ENCODE results near the gene ARG1.

Gene ARG1

DNA sequence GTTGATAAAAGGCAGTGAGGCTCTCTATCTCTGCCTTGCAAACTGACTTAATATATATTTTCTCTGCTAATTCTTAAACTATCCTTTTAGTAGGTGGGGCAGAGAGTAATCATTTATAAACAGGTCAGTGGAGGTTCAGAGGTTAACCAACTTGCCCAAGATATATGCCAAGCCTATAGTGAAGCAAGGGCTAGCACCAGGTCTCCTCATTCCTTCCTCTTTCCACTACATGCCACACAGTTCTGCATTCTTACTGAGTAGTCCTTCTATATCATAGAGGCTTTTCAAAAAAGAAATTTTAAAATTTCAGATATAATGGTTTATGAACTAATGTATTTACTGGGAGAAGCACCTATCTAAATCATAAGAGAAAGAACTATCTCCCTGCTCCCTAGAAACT, 8.5 kb downstream of the ARG1 start:
- no peaks in the 10 kb centered on the region for H3K27me3 ChIP-seq (ENCODE audit: low read depth, low read length)
- H3K9ac ChIP-seq (ENCODE audit: low read length): no peak overlapping the region
- no peak overlapping the region for H2AFZ ChIP-seq (ENCODE audit: low read depth, low read length)
- no peaks in the 10 kb centered on the region for H3K9me3 ChIP-seq (ENCODE audit: insufficient read depth, low read length)
- H4K20me1 ChIP-seq (ENCODE audit: insufficient read depth, low read length): no peaks in the 10 kb centered on the region
- TF ChIP-seq, protein P1, sequence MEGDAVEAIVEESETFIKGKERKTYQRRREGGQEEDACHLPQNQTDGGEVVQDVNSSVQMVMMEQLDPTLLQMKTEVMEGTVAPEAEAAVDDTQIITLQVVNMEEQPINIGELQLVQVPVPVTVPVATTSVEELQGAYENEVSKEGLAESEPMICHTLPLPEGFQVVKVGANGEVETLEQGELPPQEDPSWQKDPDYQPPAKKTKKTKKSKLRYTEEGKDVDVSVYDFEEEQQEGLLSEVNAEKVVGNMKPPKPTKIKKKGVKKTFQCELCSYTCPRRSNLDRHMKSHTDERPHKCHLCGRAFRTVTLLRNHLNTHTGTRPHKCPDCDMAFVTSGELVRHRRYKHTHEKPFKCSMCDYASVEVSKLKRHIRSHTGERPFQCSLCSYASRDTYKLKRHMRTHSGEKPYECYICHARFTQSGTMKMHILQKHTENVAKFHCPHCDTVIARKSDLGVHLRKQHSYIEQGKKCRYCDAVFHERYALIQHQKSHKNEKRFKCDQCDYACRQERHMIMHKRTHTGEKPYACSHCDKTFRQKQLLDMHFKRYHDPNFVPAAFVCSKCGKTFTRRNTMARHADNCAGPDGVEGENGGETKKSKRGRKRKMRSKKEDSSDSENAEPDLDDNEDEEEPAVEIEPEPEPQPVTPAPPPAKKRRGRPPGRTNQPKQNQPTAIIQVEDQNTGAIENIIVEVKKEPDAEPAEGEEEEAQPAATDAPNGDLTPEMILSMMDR (IDR thresholded peaks at IDR 0.05; ENCODE audit: low read depth, low read length): no peak
- TF ChIP-seq EZH2phosphoT487 (IDR thresholded peaks at IDR 0.05; ENCODE audit: low read depth): no peak
- no peak overlapping the region for H3K4me2 ChIP-seq (ENCODE audit: low read length)
- no peaks in the 10 kb centered on the region for H3K4me1 ChIP-seq (ENCODE audit: low read length)
- H3K79me2 ChIP-seq (ENCODE audit: low read length): no peaks in the 10 kb centered on the region
- H3K36me3 ChIP-seq (replicated peaks; ENCODE audit: low read depth, low read length): no peaks in the 10 kb centered on the region
- H3K27ac ChIP-seq (ENCODE audit: low read length): no peak overlapping the region
- no peak overlapping the region for H3K4me3 ChIP-seq (ENCODE audit: low read length)

DNA sequence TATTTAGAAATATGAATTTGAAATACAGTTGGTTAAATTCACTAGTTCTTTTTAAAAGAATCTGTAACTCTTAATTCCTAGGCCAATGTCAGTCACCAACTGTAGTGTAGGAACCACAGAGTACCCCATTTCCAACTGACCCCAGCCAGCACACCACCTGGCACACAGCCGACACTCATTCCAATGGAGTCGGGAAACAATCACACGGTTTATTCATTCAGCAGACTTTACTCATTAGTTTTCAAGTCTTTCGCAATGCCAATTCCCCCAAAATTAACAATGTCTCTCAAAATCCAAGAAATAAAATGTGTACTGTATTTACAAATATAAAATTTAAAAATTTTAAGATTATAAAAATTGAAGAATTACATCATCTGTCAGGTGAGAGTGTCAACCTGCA, 13.5 kb downstream of the ARG1 start:
- Histone ChIP-seq H3K4me3 (ENCODE audit: low read length) (no peak overlapping the region), H3K79me2 (ENCODE audit: low read length) (no peaks in the 10 kb centered on the region), H3K27me3 (ENCODE audit: low read depth, low read length) (no peaks in the 10 kb centered on the region), H3K9me3 (ENCODE audit: insufficient read depth, low read length) (no peaks in the 10 kb centered on the region), H2AFZ (ENCODE audit: low read depth, low read length) (no peak overlapping the region), H3K9ac (ENCODE audit: low read length) (no peak overlapping the region), H3K4me1 (ENCODE audit: low read length) (no peaks in the 10 kb centered on the region), H4K20me1 (ENCODE audit: insufficient read depth, low read length) (no peaks in the 10 kb centered on the region), H3K4me2 (ENCODE audit: low read length) (no peak overlapping the region), H3K36me3 (replicated peaks; ENCODE audit: low read depth, low read length) (no peaks in the 10 kb centered on the region), H3K27ac (ENCODE audit: low read length) (no peak overlapping the region)
- TF ChIP-seq, protein P1 (IDR thresholded peaks at IDR 0.05; ENCODE audit: low read depth, low read length): no peak

DNA sequence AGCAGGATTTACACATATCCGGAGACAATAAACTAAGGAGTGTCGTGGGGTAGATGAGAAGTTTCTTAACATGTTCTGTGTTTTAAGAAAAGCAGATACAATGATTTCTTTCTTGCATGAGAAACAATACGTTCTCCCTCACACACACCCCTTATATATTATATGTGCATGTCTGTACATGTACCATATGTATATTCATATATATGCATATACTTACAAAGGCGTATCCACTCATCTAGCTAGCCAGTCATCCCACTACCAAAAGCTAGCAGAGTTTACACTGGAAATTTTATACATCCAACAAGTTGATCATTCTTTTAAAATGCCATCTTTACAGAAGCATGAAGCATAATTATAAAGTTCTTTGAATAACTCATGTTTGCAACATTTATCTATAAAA, 14.9 kb downstream of the ARG1 start:
- TF ChIP-seq EZH2phosphoT487 (IDR thresholded peaks at IDR 0.05; ENCODE audit: low read depth): no peak
- TF ChIP-seq, protein P1 (IDR thresholded peaks at IDR 0.05; ENCODE audit: low read depth, low read length): no peak
- Histone ChIP-seq H3K9me3 (ENCODE audit: insufficient read depth, low read length) (no peaks in the 10 kb centered on the region), H3K9ac (ENCODE audit: low read length) (no peak overlapping the region), H3K36me3 (replicated peaks; ENCODE audit: low read depth, low read length) (no peaks in the 10 kb centered on the region), H3K27ac (ENCODE audit: low read length) (no peak overlapping the region), H3K4me1 (ENCODE audit: low read length) (no peaks in the 10 kb centered on the region), H3K4me2 (ENCODE audit: low read length) (no peak overlapping the region), H3K79me2 (ENCODE audit: low read length) (no peaks in the 10 kb centered on the region), H3K4me3 (ENCODE audit: low read length) (no peak overlapping the region), H4K20me1 (ENCODE audit: insufficient read depth, low read length) (no peaks in the 10 kb centered on the region), H3K27me3 (ENCODE audit: low read depth, low read length) (no peaks in the 10 kb centered on the region), H2AFZ (ENCODE audit: low read depth, low read length) (no peak overlapping the region)

DNA sequence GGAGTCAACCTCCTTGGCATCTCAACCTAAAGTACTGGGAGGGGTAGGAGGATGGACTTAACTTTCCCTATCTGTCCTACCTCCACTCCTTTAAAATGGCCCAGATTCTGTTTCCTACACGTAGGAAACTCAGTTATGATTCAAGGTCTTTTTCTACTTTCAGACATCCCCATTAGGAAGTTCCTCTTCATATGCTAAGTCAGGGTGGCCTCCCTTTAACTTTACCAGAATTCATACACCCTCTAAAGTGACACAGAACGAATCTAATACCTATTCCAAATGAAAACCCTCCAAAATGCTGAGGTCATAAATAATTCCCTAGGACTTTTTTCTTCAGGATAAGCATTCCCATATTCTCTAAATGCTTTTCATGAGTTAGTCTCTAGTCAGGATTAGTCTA, 15.6 kb downstream of the ARG1 start:
- no peaks in the 10 kb centered on the region for H4K20me1 ChIP-seq (ENCODE audit: insufficient read depth, low read length)

More for the DNA sequence above, 15.6 kb downstream of the ARG1 start:
- no peak overlapping the region for H2AFZ ChIP-seq (ENCODE audit: low read depth, low read length)
- no peak overlapping the region for H3K4me2 ChIP-seq (ENCODE audit: low read length)
- H3K4me3 ChIP-seq (ENCODE audit: low read length): no peak overlapping the region
- no peaks in the 10 kb centered on the region for H3K36me3 ChIP-seq (replicated peaks; ENCODE audit: low read depth, low read length)
- no peak for TF ChIP-seq EZH2phosphoT487 (IDR thresholded peaks at IDR 0.05; ENCODE audit: low read depth)
- TF ChIP-seq, protein P1 (IDR thresholded peaks at IDR 0.05; ENCODE audit: low read depth, low read length): no peak
- H3K4me1 ChIP-seq (ENCODE audit: low read length): no peaks in the 10 kb centered on the region
- no peaks in the 10 kb centered on the region for H3K27me3 ChIP-seq (ENCODE audit: low read depth, low read length)
- no peaks in the 10 kb centered on the region for H3K9me3 ChIP-seq (ENCODE audit: insufficient read depth, low read length)
- H3K27ac ChIP-seq (ENCODE audit: low read length): no peak overlapping the region
- H3K79me2 ChIP-seq (ENCODE audit: low read length): no peaks in the 10 kb centered on the region
- no peak overlapping the region for H3K9ac ChIP-seq (ENCODE audit: low read length)

All from OCI-LY3 (cell line).